HEK293 (cell line): Measurements from ENCODE around the gene SMIM10L1.

Source experiments
- KLF9 ChIP-seq: fragments of 450-650 bp; formaldehyde crosslinking; IDR thresholded peaks from 2 replicates; pipeline ENCODE4 v1.5.1; 2016; ENCODE audit warnings: missing biosample characterization, missing genetic modification characterization, low read depth
- ZBTB26 ChIP-seq: fragments of 450-650 bp; formaldehyde crosslinking; optimal IDR thresholded peaks from 2 replicates; pipeline ENCODE3; 2016; ENCODE audit warnings: missing biosample characterization, mild to moderate bottlenecking, missing genetic modification characterization
- ZNF121 ChIP-seq: fragments of 450-650 bp; formaldehyde crosslinking; IDR thresholded peaks from 2 replicates; pipeline ENCODE4 v1.5.1; 2016; ENCODE audit warnings: missing biosample characterization, missing genetic modification characterization
- ZNF274 ChIP-seq, 2 experiments: fragments of 200-500 bp in 1 of 2; fragments of 450-650 bp in 1 of 2; sonication (Bioruptor generic) in 1 of 2; formaldehyde crosslinking in 1 of 2; IDR thresholded peaks; 2 replicates each; pipeline versions ENCODE4 v1.5.1 to v1.6.1; 2014 to 2016; ENCODE audit warnings: borderline replicate concordance in 1 of 2, inconsistent platforms in 1 of 2, low read length in 1 of 2, missing biosample characterization in 1 of 2, missing genetic modification characterization in 1 of 2
- ZNF792 ChIP-seq: fragments of 450-650 bp; formaldehyde crosslinking; IDR thresholded peaks from 2 replicates; pipeline ENCODE4 v1.5.1; 2016; ENCODE audit warnings: missing biosample characterization, missing genetic modification characterization
- TF ChIP-seq, protein P1 (sequence below): fragments of 450-650 bp; formaldehyde crosslinking; IDR thresholded peaks from 2 replicates; pipeline ENCODE4 v1.5.1; 2016; ENCODE audit warnings: missing biosample characterization, missing genetic modification characterization, low read depth
- TF ChIP-seq, protein P2 (sequence below): fragments of 450-650 bp; formaldehyde crosslinking; IDR thresholded peaks from 2 replicates; pipeline ENCODE4 v1.5.1; 2016; ENCODE audit warnings: missing biosample characterization, missing genetic modification characterization

- TF ChIP-seq, protein P1, sequence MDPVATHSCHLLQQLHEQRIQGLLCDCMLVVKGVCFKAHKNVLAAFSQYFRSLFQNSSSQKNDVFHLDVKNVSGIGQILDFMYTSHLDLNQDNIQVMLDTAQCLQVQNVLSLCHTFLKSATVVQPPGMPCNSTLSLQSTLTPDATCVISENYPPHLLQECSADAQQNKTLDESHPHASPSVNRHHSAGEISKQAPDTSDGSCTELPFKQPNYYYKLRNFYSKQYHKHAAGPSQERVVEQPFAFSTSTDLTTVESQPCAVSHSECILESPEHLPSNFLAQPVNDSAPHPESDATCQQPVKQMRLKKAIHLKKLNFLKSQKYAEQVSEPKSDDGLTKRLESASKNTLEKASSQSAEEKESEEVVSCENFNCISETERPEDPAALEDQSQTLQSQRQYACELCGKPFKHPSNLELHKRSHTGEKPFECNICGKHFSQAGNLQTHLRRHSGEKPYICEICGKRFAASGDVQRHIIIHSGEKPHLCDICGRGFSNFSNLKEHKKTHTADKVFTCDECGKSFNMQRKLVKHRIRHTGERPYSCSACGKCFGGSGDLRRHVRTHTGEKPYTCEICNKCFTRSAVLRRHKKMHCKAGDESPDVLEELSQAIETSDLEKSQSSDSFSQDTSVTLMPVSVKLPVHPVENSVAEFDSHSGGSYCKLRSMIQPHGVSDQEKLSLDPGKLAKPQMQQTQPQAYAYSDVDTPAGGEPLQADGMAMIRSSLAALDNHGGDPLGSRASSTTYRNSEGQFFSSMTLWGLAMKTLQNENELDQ = no peak
- TF ChIP-seq, protein P2, sequence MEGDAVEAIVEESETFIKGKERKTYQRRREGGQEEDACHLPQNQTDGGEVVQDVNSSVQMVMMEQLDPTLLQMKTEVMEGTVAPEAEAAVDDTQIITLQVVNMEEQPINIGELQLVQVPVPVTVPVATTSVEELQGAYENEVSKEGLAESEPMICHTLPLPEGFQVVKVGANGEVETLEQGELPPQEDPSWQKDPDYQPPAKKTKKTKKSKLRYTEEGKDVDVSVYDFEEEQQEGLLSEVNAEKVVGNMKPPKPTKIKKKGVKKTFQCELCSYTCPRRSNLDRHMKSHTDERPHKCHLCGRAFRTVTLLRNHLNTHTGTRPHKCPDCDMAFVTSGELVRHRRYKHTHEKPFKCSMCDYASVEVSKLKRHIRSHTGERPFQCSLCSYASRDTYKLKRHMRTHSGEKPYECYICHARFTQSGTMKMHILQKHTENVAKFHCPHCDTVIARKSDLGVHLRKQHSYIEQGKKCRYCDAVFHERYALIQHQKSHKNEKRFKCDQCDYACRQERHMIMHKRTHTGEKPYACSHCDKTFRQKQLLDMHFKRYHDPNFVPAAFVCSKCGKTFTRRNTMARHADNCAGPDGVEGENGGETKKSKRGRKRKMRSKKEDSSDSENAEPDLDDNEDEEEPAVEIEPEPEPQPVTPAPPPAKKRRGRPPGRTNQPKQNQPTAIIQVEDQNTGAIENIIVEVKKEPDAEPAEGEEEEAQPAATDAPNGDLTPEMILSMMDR (tag by site-specific recombination) = no peak
- TF ChIP-seq ZNF274 (IDR thresholded peaks at IDR 0.05; ENCODE audit: low read length) = no peak
- TF ChIP-seq ZNF274 (tag by site-specific recombination; IDR thresholded peaks at IDR 0.05; ENCODE audit: borderline replicate concordance) = no peak
- no peak for TF ChIP-seq ZNF792 (tag by site-specific recombination)
- TF ChIP-seq ZBTB26 = no peak
- TF ChIP-seq ZNF121 (tag by site-specific recombination) = no peak
- no peak for TF ChIP-seq KLF9
Measured at GRCh38 chr12:11147420-11147819, 23.6 kb upstream of the SMIM10L1 start.
